Smooth muscle cell (in vitro differentiated cells): ENCODE results near the gene MYPN. TPM values are rescaled to one million over a fixed set of nuclear protein-coding genes. Genes with fewer than 3 reads are reported as not detected.

Experiments used
- DNase-seq: peaks from one replicate; lab custom pipeline; 2025; ENCODE audit not compliant: unreplicated experiment; lab: John Stamatoyannopoulos, UW
- H2AFZ ChIP-seq: fragments of 200-600 bp; sonication (generic); 2 replicates; pipeline ENCODE4 v1.6.0; 2016; ENCODE audit warnings: antibody characterized with exemption, low read depth, mild to moderate bottlenecking
- H3F3A ChIP-seq: fragments of 200-600 bp; sonication (generic); 2 replicates; pipeline ENCODE4 v1.6.0; 2017; ENCODE audit warnings: antibody characterized with exemption, low read depth
- H3K27ac ChIP-seq: fragments of 200-600 bp; sonication (generic); 2 replicates; pipeline ENCODE4 v1.5.1; 2016; ENCODE audit warnings: low read depth, mild to moderate bottlenecking
- H3K27me3 ChIP-seq: fragments of 200-600 bp; sonication (generic); 2 replicates; pipeline ENCODE4 v1.6.1; 2016; ENCODE audit warnings: low read depth, mild to moderate bottlenecking
- H3K36me3 ChIP-seq: fragments of 200-600 bp; sonication (generic); 2 replicates; pipeline ENCODE4 v1.5.1; 2016; ENCODE audit warnings: low read depth
- H3K4me1 ChIP-seq: fragments of 200-600 bp; sonication (generic); 2 replicates; pipeline ENCODE4 v1.5.1; 2016; ENCODE audit warnings: low read depth
- H3K4me2 ChIP-seq: fragments of 200-600 bp; sonication (generic); 2 replicates; pipeline ENCODE4 v1.6.0; 2016; ENCODE audit warnings: mild to moderate bottlenecking
- H3K4me3 ChIP-seq: fragments of 200-600 bp; sonication (generic); 2 replicates; pipeline ENCODE4 v1.5.1; 2016; ENCODE audit warnings: mild to moderate bottlenecking
- H3K79me2 ChIP-seq: fragments of 200-600 bp; sonication (generic); 2 replicates; pipeline ENCODE4 v1.6.0; 2016; ENCODE audit warnings: low read depth, mild to moderate bottlenecking
- H3K9ac ChIP-seq: fragments of 200-600 bp; sonication (generic); 2 replicates; pipeline ENCODE4 v1.6.0; 2016; ENCODE audit warnings: low read depth
- H3K9me3 ChIP-seq: fragments of 200-600 bp; sonication (generic); replicated peaks from 2 replicates; pipeline ENCODE4 v1.5.1; 2016; ENCODE audit warnings: low read depth
- H4K20me1 ChIP-seq: fragments of 200-600 bp; sonication (generic); 2 replicates; pipeline ENCODE4 v1.6.0; 2016; ENCODE audit warnings: low read depth
- CTCF ChIP-seq: fragments of 200-600 bp; sonication (generic); IDR thresholded peaks from 2 replicates; pipeline ENCODE4 v1.5.1; 2017; ENCODE audit warnings: borderline replicate concordance, mild to moderate bottlenecking, antibody characterized with exemption; ENCODE audit not compliant: insufficient read depth, poor library complexity, severe bottlenecking
- whole genome bisulfite sequencing: methylation state at CpG from one replicate; pipeline ENCODE4 v1.1.7; 2016; ENCODE audit warnings: low lambda C conversion rate; 5-methylcytosine and 5-hydroxymethylcytosine counted together
- polyA plus RNA-seq: library from polyadenylated mRNA; unstranded; fragments of >200 nt; fragmentation: Nextera tagmentation; extraction: Ambion mirVana; gene quantifications from 2 replicates; pipeline ENCODE4 v1.2.1, GENCODE V29; 2016
- total RNA-seq: library from RNA; depleted of rRNA; stranded (reverse); fragments of >200 nt; gene quantifications from 2 replicates; pipeline ENCODE4 v1.2.3, GENCODE V29; 2014

MYPN gene
- total and polyA plus RNA-seq, 2 experiments from 2014 or later = 0.03 to 0.13 TPM

- no peak overlapping the region for H3K4me3 ChIP-seq
Observed at GRCh38 chr10:68125772-68126171, 16.5 kb downstream of the MYPN start.

GRCh38 chr10:68128015-68128414, 18.7 kb downstream of the MYPN start:
- H3K4me3 ChIP-seq = no peak overlapping the region
- WGBS = 74% methylated on average over 2 of the region's 2 CpGs
- H3K4me1 ChIP-seq = no peaks in the 10 kb centered on the region
- H3K27ac ChIP-seq = no peak overlapping the region
- no peaks in the 10 kb centered on the region for H3K27me3 ChIP-seq
- H3K79me2 ChIP-seq = no peaks in the 10 kb centered on the region
- H3K36me3 ChIP-seq = no peaks in the 10 kb centered on the region
- no peak overlapping the region for H2AFZ ChIP-seq
- no peak overlapping the region for H3K4me2 ChIP-seq
- TF ChIP-seq CTCF = no peak
- no peaks in the 10 kb centered on the region for H3K9me3 ChIP-seq
- no peak overlapping the region for H3K9ac ChIP-seq
- DNase-seq = no peak
- H3F3A ChIP-seq = no peaks in the 10 kb centered on the region
- H4K20me1 ChIP-seq = no peaks in the 10 kb centered on the region

More at GRCh38 chr10:68125772-68126171, 16.5 kb downstream of the MYPN start:
- Histone ChIP-seq H4K20me1 (no peaks in the 10 kb centered on the region), H3K9ac (no peak overlapping the region), H3K4me1 (no peaks in the 10 kb centered on the region), H3F3A (no peaks in the 10 kb centered on the region), H3K4me2 (no peak overlapping the region), H3K27ac (no peak overlapping the region), H3K79me2 (no peaks in the 10 kb centered on the region), H3K27me3 (no peaks in the 10 kb centered on the region), H3K9me3 (no peaks in the 10 kb centered on the region), H2AFZ (no peak overlapping the region), H3K36me3 (no peaks in the 10 kb centered on the region)
- no peak for DNase-seq
- no peak for TF ChIP-seq CTCF
- WGBS = 67% methylated on average over 1 of the region's 1 CpG

- Histone ChIP-seq H3K4me1 (peaks cover 18% of the 10 kb centered on the region), H3K4me2 (no peak overlapping the region), H3K9ac (no peak overlapping the region), H3F3A (peaks cover 12% of the 10 kb centered on the region), H3K27me3 (no peaks in the 10 kb centered on the region), H3K36me3 (no peaks in the 10 kb centered on the region), H2AFZ (no peak overlapping the region), H3K4me3 (no peak overlapping the region), H3K27ac (no peak overlapping the region), H3K79me2 (no peaks in the 10 kb centered on the region), H4K20me1 (no peaks in the 10 kb centered on the region), H3K9me3 (no peaks in the 10 kb centered on the region)
- TF ChIP-seq CTCF = no peak
- 58% methylated on average over 1 of the region's 1 CpG for WGBS
- no peak for DNase-seq
Observed at GRCh38 chr10:68132391-68132790, 23.1 kb downstream of the MYPN start.

GRCh38 chr10:68133523-68133922, 24.2 kb downstream of the MYPN start:
- H3K4me2 ChIP-seq = no peak overlapping the region
- no peaks in the 10 kb centered on the region for H3K36me3 ChIP-seq
- WGBS = 90% methylated on average over 2 of the region's 2 CpGs
- no peak for DNase-seq
- no peak overlapping the region for H3K27ac ChIP-seq
- TF ChIP-seq CTCF = no peak
- H3K9ac ChIP-seq = no peak overlapping the region
- peaks cover 12% of the 10 kb centered on the region for H3F3A ChIP-seq
- H3K27me3 ChIP-seq = no peaks in the 10 kb centered on the region
- H3K9me3 ChIP-seq = no peaks in the 10 kb centered on the region
- no peak overlapping the region for H2AFZ ChIP-seq
- H4K20me1 ChIP-seq = no peaks in the 10 kb centered on the region
- H3K79me2 ChIP-seq = no peaks in the 10 kb centered on the region
- no peak overlapping the region for H3K4me3 ChIP-seq
- H3K4me1 ChIP-seq = peaks cover 18% of the 10 kb centered on the region
